MV-4-11 (cell line): Measurements from ENCODE around the gene NLGN1.

Experiments used
- DNase-seq: peaks from one replicate; lab custom pipeline; 2025; lab: John Stamatoyannopoulos, UW

The NLGN1 gene

GRCh38 chr3:173912126-173912525 is 514.6 kb downstream of the NLGN1 start:
- DNase-seq: no peak

GRCh38 chr3:173913397-173913796 is 515.9 kb downstream of the NLGN1 start:
- no peak for DNase-seq

- no peak for DNase-seq
These were observed 516.5 kb downstream of the NLGN1 start for GRCh38 chr3:173913974-173914421.

DNA sequence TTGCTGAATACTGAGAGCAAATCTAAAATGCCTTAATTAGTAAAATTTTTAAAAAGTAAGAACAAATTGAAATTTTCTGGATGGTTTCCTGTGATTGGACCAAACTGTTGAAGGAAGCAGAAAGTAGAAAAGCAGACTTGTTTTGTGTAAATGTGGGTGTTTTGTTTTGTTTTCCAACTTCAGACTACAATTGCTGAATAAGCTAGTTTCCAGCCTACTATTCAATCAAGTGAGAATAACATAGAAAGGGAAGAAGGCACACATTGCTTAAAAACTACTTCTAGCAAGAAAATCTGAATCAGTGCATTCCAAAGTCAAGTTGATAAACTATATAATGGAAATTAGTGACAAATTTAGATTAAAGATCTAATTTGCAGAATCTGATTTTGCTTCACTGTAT is 519.3 kb downstream of the NLGN1 start:
- DNase-seq: no peak

DNA sequence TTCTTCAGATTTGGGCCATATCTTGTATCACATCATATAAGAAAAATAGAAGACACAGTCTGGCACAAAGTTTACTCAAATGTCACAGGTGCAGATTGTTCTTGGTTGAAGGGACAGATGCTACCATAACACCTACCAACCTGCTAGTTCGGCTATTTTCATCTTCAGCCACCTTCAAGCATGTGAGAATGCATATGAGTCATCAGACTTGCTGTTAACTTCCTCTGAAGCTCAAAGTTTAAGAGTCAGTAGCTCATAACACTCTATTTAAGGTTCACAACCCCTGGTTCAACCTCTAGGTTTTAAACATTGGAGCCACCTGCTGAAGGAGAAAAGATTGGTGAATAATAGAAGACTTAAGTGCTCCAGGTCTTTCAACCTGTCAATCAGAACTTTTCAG is 522.8 kb downstream of the NLGN1 start:
- DNase-seq: no peak

GRCh38 chr3:173921732-173922131 is 524.2 kb downstream of the NLGN1 start:
- DNase-seq: no peak

DNA sequence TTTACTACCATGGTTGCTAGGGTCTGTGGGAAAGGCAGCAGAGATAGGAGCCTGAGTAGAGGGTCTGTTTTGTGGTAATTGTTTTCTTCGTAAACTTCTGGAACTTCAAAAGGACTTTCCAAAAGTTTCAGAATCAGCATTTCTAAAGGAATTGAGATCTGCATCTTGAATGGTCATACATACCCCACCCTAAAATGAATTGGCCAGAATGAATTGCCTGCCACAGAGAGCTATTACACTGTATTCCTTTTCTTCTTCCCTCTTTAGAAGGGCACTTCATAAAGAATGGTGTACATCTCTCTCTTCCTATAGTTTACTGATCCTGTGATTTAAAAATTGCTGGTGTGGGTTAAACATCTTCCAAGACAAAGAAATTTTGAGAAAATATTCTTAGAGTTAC is 525.7 kb downstream of the NLGN1 start:
- DNase-seq: no peak

GRCh38 chr3:173930251-173930650 is 532.7 kb downstream of the NLGN1 start:
- no peak for DNase-seq

DNA sequence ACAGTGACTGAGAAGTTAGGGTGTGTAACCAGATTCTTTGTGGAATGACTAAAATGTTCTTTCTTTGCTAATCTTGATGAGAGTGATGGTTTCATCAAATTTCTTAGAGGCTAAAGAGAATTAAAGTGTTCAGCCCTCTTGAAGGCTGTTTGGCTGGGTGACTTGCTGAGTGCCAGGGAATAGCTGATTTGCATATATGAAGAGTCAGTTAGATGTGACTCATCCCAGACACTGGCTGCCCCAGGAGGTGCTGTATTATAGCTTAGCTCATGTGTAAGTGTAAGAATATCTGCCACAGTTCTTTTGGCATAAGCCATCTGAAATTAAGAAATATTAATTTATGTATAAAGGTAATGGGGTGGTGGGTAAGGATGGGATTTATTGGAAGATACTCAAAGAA is 535.1 kb downstream of the NLGN1 start:
- DNase-seq: no peak

GRCh38 chr3:173933113-173933512 is 535.6 kb downstream of the NLGN1 start:
- no peak for DNase-seq

DNA sequence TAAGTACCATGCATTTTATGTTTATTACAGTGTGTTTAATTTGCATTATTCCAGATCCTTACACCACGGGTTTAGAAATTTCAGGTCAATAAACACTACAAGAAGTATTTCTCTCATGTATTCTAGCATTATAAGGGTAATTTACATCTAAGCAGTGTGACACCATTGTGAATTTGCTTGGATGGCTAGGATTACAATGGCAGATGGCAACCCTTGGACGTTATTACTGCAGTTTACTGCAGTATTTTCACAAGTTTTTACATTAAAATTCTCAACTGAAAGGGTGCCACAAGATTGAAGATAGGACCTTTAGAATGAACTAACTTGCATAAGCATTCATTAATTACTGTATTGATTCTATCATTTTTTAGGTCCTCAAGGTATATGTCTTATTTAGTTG is 538.8 kb downstream of the NLGN1 start:
- DNase-seq: no peak

DNA sequence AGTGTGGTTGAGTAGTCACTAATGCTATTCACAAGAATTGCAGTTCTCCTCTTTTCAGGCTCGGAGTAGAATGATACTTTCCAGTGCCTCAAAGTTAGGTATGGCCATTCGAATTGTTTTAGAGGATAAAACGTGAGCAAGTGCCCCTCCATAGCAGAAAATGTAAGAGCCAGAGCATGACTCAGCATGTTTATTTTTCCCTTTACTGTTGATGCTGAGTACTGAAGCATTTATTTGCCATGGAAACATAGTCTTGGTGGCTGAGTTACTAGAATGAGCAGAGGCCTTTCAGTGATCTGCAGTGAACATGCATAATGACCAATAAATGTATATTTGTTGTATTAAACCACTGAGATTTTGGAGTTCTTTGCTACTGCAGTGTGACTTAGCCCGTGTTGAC is 540.6 kb downstream of the NLGN1 start:
- no peak for DNase-seq

DNA sequence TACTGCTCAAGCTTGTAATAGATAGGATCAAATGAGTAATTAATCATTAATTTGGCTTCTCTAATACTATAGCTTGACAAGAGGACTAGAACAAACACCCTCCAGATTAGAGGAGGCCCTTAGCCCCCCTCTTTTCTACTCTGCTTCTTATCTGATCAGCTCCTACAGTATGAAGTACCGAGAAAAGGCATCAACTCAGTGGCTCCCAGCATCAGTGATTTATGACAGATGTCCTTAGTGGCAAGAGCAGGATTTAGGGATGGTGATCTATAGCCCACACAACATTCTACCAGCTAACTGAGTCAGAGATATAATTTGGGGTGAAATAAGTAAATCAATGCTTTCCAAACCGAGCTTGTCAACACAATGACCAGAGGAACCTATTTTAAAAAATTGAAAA is 541.1 kb downstream of the NLGN1 start:
- no peak for DNase-seq

GRCh38 chr3:173939331-173939730 is 541.8 kb downstream of the NLGN1 start:
- DNase-seq: no peak

- no peak for DNase-seq
These were observed 545.7 kb downstream of the NLGN1 start for GRCh38 chr3:173943264-173943663.

- DNase-seq: no peak
These were observed 547.6 kb downstream of the NLGN1 start for GRCh38 chr3:173945170-173945569.

- DNase-seq: no peak
These were observed 548.3 kb downstream of the NLGN1 start for GRCh38 chr3:173945806-173946205.

DNA sequence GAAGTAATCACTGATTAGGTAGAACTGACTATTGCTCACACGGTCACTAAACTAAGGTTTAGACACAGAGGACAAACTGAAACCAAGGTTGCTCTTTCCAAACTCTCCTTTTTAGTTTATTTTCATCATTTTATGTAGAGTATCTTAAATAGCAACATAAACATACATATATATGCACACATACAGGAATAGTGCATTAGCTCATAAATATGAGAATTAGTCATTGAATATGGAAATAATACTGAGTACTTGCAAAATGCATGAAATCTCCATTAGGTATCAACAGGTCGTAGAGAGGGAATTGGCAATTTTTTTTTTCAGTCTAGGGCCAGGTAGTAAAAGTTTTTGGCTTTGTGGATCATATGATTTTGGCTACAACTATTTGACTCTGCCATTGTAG is 557.1 kb downstream of the NLGN1 start:
- no peak for DNase-seq

DNA sequence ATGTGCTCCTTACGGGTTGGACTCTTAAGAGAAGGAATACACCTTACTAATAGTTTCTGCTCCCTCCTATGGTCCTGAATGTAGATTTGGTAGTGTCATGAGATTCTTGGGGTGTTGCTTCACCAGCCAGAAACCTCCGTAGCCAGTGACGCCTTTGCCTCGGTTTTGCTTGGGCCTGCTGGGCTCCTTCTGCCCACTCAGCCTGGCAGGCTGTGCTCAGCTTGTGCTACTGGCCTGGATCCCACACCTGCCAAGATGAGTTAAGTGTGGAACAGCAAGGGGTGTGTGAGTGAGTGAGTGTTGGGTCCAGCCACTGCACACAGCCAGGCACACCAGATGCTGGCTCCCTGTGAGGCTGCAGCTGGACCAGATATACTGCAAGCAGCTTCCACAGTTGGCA is 560.1 kb downstream of the NLGN1 start:
- no peak for DNase-seq

- DNase-seq: no peak
These were observed 561.3 kb downstream of the NLGN1 start for GRCh38 chr3:173958805-173959204.

DNA sequence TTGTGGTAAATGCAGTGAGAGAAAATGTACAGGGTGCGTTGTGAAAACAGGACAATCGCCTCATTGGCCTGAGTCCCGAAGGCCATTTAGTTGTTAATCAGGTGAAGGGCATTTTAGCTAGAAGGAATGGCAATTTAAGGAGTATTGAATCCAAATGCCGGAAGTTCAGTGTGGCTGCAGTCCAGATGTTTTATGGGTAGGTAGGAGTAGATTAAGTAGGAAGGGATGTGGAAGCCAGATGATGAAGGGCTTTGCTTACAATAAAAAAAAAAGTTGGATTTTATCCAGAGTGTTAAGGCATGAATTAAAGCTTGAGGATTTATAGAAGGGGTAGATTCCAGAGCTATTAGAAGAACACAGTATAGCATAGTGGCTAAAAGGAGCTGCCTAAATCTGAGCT is 572.7 kb downstream of the NLGN1 start:
- no peak for DNase-seq

DNA sequence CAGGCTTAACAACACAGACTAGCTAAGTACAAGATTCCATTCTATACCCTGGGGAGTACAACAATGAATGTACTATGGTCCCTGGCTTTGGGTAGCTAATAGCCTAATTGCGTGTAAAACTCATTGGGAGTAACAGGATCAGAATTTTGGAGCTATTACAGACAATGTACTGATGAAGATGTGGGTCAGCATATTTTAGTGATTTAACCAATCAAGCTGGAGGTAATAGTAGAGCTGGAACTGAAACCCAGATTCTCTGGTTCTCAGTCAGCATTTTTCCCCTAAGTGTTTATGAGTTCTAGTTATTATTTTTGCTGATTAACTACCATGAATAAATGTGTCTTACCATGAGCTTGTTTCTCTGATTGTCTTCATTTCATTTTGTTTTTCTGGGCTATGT is 578.7 kb downstream of the NLGN1 start:
- DNase-seq: no peak

- DNase-seq: no peak
These were observed 580.2 kb downstream of the NLGN1 start for GRCh38 chr3:173977747-173978146.

- no peak for DNase-seq
These were observed 585.8 kb downstream of the NLGN1 start for GRCh38 chr3:173983343-173983742.

- DNase-seq: no peak
These were observed 589.4 kb downstream of the NLGN1 start for GRCh38 chr3:173986861-173987410.
